GM18499 (cell line): ENCODE measurements around the gene GREB1.
"Not testable (repeated sequence)": the region's sequence is repeated elsewhere in the genome, so short reads cannot be mapped to it uniquely, and the experiment has no call there.

Source experiments
- ATAC-seq: cut with Tn5 transposase; IDR thresholded peaks from one replicate; pipeline ENCODE4 v1.9.1; 2021; ENCODE audit warnings: moderate number of reproducible peaks; ENCODE audit not compliant: insufficient read depth, unreplicated experiment

Gene GREB1

GRCh38 chr2:11656671-11657101 lies 122.8 kb downstream of the GREB1 start:
- no peak for ATAC-seq

GRCh38 chr2:11657195-11657594 lies 123.3 kb downstream of the GREB1 start:
- no peak for ATAC-seq

- ATAC-seq = no peak
Measured at GRCh38 chr2:11657646-11658045, 123.8 kb downstream of the GREB1 start.

- ATAC-seq = no peak
Measured at GRCh38 chr2:11658208-11659114, 124.6 kb downstream of the GREB1 start.

- no peak for ATAC-seq
Measured at GRCh38 chr2:11659115-11659475, 125.2 kb downstream of the GREB1 start.

GRCh38 chr2:11659851-11660250 lies 126.0 kb downstream of the GREB1 start:
- no peak for ATAC-seq

GRCh38 chr2:11660396-11660795 lies 126.6 kb downstream of the GREB1 start:
- ATAC-seq = not testable (repeated sequence)

GRCh38 chr2:11661891-11662435 lies 128.1 kb downstream of the GREB1 start:
- ATAC-seq = no peak

GRCh38 chr2:11662882-11663281 lies 129.0 kb downstream of the GREB1 start:
- ATAC-seq = no peak

GRCh38 chr2:11663427-11663826 lies 129.6 kb downstream of the GREB1 start:
- no peak for ATAC-seq

GRCh38 chr2:11665028-11665427 lies 131.2 kb downstream of the GREB1 start:
- no peak for ATAC-seq

- no peak for ATAC-seq
Measured at GRCh38 chr2:11665510-11666362, 131.9 kb downstream of the GREB1 start.

- no peak for ATAC-seq
Measured at GRCh38 chr2:11667194-11667593, 133.3 kb downstream of the GREB1 start.

- ATAC-seq = no peak
Measured at GRCh38 chr2:11667866-11668637, 134.2 kb downstream of the GREB1 start.

GRCh38 chr2:11669454-11670291 lies 135.8 kb downstream of the GREB1 start, which contains the start of gene NTSR2:
Gene NTSR2 (minus strand): TSS chr2:11670195. CDS start chr2:11670129, 66 bp downstream.
- ATAC-seq = no peak

- ATAC-seq = no peak
Measured at GRCh38 chr2:11672407-11672806, 138.6 kb downstream of the GREB1 start.

- ATAC-seq = no peak
Measured at GRCh38 chr2:11674983-11675382, 141.1 kb downstream of the GREB1 start.

GRCh38 chr2:11675423-11676112 lies 141.7 kb downstream of the GREB1 start:
- no peak for ATAC-seq

GRCh38 chr2:11676640-11677039 lies 142.8 kb downstream of the GREB1 start:
- ATAC-seq = no peak
